HK-2 (cell line): ENCODE data around the gene GALNT10.

ENCODE experiments used
- DNase-seq: peaks from one replicate; pipeline ENCODE4 v3.0.0-alpha.2; 2018; ENCODE audit not compliant: unreplicated experiment

Gene GALNT10

DNA sequence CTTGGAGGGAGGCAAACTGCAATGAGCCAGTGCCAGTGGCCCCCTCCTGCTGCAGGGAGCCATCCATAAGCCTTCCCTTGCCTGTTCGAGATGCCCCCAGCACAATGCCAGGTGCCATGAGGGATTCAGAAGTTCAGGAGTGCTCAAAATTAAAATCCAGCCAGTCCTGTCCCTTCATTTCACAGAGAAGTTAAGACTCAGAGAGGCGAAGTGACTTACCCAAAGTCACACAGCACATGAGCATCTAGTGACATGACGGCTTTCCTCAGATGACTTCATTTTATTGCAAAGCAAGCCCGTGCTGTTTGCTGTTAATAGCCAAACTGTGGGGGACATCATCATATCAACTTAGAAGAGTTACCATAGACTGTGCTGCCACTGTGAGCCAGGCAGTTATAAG lies 185.9 kb downstream of the GALNT10 start:
- no peak for DNase-seq

GRCh38 chr5:154377754-154378533 lies 187.4 kb downstream of the GALNT10 start:
- no peak for DNase-seq

GRCh38 chr5:154380263-154380662 lies 189.7 kb downstream of the GALNT10 start:
- no peak for DNase-seq

DNA sequence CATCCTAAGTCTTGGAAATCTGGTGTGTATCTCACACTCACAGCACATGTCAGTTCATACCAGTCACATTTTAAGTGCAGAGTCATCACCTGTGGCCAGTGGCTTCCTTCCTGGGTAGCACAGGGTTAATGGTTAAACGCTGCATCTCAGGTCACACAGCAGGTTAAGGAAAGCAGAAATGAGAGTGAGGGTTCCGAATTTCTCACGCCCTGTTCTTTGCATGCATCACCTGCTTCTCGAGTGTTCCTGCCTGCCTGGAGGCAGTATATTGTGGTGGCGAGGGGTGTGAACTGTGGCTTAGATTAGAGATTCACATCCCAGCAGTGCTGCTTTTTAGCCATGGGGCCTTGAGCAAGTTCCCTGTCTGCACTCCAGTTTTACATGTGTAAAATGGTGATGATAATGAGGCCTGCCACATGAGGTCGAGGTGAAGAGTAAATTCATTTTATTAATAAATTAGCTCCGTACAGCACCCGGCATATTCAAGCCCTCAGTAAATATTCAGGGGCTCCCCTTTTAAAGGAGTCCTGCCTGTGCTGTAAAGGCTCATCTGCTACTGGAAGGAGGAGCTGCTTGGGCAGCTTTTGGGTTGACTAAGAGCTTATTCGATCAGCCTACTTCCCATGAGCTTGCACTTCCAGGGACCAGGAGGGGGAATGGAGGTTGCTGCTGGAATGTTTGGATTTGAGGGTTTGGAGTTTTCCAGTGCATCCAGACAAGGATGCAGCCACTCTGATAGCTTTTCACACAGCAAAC lies 194.1 kb downstream of the GALNT10 start:
- peak; percentile 76 for DNase-seq

DNA sequence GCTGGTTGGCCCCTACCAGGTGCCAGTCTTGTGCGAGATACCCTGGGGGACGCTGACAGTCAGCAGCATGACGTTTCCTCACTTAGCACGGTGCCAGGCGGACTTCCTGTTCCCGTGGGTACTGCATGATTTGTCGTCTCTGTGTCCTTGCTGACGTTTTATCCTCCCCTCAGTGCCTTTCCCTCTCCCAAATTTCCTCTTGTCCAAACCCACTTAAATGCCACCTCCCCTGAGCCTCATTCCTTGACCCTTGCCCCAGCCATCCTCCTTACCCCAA lies 194.6 kb downstream of the GALNT10 start:
- DNase-seq, result no peak

DNA sequence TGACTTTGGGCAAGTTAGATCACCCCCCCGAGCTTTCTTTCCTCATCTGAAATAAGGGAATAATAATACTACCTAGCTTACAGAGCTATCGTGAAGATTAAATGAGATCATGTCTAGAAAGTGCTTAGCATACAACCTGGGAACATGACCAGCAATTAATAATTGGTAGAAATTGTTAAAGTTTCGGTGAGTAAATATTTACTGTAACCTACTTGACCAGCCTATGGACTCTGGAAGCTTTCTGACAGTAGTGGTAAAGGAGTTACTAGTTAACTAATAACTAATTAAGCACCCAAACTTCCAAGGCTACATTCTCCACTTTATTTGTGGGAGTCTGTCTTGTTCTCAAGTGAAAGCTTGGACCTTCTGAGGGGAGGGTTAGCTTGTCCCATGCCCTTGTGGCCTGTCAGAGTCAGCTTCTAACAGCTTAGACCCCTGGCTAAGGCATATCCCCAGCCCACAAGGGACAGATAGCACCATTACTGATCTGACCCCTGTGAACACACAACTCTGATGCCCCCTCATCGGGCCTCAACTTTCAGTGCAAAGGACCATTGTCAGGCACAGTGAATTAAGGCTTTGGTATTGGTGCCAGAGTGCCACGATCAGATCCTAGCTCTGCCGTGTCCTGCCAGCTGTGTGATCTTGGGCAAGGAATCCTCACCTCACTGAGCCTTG lies 196.6 kb downstream of the GALNT10 start:
- no peak for DNase-seq

- DNase-seq, result no peak
Measured at GRCh38 chr5:154388842-154389241, 198.3 kb downstream of the GALNT10 start.

DNA sequence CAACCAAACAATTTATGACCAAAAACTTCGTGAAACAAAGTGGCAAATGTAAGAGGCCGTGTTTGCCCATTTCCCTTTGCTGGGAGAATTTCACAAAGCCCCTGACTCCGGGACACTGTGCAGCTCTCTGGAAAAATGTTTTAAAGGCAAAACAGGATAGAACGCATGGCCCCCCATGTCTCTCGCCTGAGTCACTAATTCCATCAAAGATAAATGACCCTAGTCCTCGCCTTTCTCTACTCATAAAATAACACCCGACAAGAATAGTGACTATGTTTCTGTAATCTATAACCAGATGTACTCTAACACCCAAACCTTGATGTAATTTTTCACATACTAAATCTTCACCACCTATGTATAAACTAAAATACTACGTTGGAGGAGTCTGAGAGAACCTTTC lies 199.6 kb downstream of the GALNT10 start:
- DNase-seq, result peak; percentile 35

DNA sequence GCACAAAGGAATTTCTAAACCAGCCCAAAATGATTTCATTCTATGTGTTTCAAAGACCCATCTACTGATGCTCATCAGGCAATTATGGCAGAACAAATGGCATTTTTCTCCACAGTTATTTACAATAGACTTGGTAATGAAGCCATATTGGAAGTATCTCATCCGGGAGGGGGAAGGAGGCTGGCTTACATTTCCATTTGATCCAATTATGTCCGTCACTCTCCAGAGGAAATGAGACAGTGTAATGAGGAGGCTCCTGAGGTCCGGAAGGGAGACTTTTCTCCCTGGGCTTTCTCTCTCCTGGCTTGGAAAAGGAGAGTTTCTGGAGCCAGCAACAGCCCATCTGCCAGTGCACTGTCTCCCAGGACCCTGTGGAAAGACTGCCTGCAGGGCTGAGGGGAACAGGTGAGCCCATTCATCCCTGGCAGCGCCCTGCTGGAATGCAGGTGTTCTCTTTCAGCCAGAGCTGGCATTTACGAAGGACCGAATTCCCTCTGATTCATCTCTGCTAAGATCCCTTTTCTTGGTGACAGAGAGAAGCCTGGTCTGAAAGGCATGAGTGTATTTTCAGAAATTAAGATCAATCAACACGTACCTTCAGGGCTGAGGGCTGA lies 200.3 kb downstream of the GALNT10 start:
- DNase-seq, result no peak

GRCh38 chr5:154391788-154392187 lies 201.3 kb downstream of the GALNT10 start:
- no peak for DNase-seq

DNA sequence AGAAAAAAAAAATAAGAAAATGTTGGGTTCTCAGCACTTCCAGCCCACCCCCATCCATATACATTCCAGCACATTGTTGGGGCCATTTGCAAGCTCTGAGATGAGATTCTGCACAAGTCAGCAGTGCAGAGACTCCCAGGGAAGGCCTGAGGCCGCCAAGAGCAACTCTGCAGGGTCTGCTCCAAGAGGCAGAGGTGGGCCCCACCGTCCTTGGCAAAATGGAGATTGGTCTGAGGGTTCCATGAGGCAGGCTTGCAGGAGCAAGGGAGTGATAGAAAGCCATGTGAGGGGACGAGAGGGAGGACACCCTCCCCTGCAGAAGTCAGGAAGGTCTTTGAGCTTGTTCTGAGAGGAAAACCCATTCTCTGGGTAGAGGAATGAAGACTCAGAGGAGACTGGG lies 203.3 kb downstream of the GALNT10 start:
- no peak for DNase-seq

GRCh38 chr5:154394307-154394706 lies 203.8 kb downstream of the GALNT10 start:
- no peak for DNase-seq

GRCh38 chr5:154395407-154396106 lies 205.0 kb downstream of the GALNT10 start:
- no peak for DNase-seq

- no peak for DNase-seq
Measured at GRCh38 chr5:154396128-154396527, 205.6 kb downstream of the GALNT10 start.

- DNase-seq, result no peak
Measured at GRCh38 chr5:154397652-154398406, 207.3 kb downstream of the GALNT10 start.

GRCh38 chr5:154400678-154401077 lies 210.1 kb downstream of the GALNT10 start:
- no peak for DNase-seq

DNA sequence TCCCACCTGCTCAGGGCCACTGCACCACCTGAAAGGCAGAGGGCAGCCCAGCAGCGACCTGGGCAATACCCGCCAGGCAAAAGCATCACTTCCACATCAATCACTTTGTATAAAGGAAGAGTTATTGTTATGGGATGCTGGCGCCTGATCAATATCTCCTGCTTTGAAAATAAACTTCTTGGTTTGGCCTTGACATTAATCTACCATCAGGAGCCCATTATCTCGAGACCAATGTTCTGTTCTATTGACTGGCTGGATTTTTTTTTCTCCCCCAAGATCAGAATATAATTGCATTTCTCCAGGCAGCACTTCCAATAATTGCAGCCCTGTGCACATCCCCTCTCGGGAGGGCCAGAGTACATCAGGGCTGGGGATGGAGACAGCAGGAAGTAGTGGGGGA lies 210.8 kb downstream of the GALNT10 start:
- DNase-seq, result no peak

- DNase-seq, result no peak
Measured at GRCh38 chr5:154401931-154402330, 211.4 kb downstream of the GALNT10 start.

GRCh38 chr5:154402611-154403010 lies 212.1 kb downstream of the GALNT10 start:
- no peak for DNase-seq

DNA sequence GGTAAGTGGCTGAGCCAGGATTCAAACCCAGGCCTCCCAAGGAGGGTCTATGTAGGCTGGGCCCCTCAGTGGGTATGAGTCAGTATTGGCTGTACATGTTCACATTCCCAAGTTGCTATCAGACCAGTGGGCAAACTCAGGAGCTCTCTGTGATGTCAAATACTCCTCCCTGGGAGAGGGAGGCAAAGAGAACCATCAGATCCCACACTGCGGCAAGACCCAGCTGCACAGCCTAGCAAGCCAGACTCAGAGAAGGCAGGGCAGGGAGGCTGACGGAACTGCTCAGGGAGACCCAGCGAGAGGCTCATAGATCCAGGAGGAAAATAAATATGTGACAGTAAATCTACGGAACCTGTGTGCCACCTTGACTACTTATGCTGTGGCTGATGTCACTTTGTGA lies 212.7 kb downstream of the GALNT10 start:
- no peak for DNase-seq

DNA sequence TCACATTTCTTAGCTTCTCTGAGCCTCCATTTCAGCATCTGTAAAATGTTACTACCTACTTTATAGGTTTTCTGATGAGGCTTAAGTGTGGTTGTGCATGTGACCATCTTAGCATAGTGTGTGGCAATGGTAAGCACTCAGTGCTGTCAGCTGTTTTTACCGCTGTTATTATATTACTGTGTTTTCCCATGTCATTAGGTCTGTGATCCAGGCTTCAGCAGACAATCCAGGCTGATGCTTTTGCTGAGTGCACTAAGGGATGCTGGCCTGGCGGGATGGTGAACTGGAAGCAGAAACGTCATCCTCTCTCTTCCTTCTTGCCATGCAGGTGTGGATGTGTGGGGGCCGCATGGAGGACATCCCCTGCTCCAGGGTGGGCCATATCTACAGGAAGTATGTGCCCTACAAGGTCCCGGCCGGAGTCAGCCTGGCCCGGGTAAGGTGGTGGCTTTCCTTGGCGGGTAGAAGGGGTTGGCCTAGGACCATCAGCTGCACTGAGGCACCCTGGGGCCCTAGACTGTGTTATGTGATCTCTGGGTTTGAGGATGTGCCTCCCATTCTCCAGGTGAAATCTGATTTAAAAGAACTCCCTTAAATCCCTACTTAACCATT lies 213.3 kb downstream of the GALNT10 start:
- no peak for DNase-seq
